ENCODE results near the gene COL16A1.

DNA sequence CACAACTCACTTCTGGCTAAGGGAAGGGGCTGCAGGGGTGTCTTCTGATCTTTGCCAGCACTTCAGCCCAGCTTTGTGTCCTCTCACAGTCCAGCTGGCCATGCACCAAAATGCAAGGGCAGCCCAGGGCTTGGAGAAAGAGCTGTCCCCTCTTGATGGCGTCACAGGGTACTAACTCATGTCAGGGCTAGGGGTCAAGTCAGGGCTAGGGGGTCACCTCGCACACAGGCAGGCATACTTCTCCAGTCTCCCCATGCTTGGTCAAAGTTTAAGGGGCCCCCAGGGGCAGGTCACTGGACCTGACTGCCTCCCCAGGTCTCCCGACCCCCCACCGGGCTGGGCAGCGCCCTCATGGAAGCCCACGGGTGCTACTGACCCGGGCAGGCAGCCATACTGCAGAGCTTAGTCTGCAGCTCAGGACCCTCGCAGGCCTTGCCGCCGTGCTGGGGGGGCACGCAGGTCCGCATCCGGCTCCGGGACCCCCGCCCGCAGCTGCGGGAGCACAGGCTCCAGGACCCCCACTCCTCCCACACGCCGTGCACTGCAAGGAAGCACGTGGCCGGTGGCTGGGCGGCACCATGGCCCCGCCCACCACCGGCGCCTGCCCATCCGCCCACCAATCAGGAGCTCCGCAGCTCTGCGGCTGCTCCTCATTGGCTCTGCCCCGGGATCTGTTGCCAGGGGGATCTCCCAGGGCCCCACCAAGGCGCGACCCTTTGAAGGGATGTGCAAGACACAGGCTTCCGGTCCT lies 38.8 kb upstream of the COL16A1 start:
- TF ChIP-seq ZNF549 (tag by site-specific recombination; IDR thresholded peaks at IDR 0.05) (no peak), ZNF341 (tag by site-specific recombination; IDR thresholded peaks at IDR 0.05; ENCODE audit: low read depth) (no peak), YY1 (tag by site-specific recombination; IDR thresholded peaks at IDR 0.05) (no peak), ZFP69B (tag by site-specific recombination; IDR thresholded peaks at IDR 0.05) (no peak), ZNF571 (tag by site-specific recombination; IDR thresholded peaks at IDR 0.05) (no peak), ZNF426 (tag by site-specific recombination; IDR thresholded peaks at IDR 0.05) (no peak), ZIC2 (tag by site-specific recombination; IDR thresholded peaks at IDR 0.05) (no peak), ZSCAN30 (tag by site-specific recombination; IDR thresholded peaks at IDR 0.05) (no peak)
- TF ChIP-seq, protein P1, sequence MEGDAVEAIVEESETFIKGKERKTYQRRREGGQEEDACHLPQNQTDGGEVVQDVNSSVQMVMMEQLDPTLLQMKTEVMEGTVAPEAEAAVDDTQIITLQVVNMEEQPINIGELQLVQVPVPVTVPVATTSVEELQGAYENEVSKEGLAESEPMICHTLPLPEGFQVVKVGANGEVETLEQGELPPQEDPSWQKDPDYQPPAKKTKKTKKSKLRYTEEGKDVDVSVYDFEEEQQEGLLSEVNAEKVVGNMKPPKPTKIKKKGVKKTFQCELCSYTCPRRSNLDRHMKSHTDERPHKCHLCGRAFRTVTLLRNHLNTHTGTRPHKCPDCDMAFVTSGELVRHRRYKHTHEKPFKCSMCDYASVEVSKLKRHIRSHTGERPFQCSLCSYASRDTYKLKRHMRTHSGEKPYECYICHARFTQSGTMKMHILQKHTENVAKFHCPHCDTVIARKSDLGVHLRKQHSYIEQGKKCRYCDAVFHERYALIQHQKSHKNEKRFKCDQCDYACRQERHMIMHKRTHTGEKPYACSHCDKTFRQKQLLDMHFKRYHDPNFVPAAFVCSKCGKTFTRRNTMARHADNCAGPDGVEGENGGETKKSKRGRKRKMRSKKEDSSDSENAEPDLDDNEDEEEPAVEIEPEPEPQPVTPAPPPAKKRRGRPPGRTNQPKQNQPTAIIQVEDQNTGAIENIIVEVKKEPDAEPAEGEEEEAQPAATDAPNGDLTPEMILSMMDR (tag by site-specific recombination; IDR thresholded peaks at IDR 0.05) = no peak
- TF ChIP-seq, protein P2, sequence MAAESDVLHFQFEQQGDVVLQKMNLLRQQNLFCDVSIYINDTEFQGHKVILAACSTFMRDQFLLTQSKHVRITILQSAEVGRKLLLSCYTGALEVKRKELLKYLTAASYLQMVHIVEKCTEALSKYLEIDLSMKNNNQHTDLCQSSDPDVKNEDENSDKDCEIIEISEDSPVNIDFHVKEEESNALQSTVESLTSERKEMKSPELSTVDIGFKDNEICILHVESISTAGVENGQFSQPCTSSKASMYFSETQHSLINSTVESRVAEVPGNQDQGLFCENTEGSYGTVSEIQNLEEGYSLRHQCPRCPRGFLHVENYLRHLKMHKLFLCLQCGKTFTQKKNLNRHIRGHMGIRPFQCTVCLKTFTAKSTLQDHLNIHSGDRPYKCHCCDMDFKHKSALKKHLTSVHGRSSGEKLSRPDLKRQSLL (tag by site-specific recombination; IDR thresholded peaks at IDR 0.05) = no peak
- TF ChIP-seq, protein P3, sequence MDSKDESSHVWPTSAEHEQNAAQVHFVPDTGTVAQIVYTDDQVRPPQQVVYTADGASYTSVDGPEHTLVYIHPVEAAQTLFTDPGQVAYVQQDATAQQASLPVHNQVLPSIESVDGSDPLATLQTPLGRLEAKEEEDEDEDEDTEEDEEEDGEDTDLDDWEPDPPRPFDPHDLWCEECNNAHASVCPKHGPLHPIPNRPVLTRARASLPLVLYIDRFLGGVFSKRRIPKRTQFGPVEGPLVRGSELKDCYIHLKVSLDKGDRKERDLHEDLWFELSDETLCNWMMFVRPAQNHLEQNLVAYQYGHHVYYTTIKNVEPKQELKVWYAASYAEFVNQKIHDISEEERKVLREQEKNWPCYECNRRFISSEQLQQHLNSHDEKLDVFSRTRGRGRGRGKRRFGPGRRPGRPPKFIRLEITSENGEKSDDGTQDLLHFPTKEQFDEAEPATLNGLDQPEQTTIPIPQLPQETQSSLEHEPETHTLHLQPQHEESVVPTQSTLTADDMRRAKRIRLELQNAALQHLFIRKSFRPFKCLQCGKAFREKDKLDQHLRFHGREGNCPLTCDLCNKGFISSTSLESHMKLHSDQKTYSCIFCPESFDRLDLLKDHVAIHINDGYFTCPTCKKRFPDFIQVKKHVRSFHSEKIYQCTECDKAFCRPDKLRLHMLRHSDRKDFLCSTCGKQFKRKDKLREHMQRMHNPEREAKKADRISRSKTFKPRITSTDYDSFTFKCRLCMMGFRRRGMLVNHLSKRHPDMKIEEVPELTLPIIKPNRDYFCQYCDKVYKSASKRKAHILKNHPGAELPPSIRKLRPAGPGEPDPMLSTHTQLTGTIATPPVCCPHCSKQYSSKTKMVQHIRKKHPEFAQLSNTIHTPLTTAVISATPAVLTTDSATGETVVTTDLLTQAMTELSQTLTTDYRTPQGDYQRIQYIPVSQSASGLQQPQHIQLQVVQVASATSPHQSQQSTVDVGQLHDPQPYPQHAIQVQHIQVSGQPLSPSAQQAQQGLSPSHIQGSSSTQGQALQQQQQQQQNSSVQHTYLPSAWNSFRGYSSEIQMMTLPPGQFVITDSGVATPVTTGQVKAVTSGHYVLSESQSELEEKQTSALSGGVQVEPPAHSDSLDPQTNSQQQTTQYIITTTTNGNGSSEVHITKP (tag by site-specific recombination; IDR thresholded peaks at IDR 0.05) = no peak
